ENCODE measurements around the gene TSNAX. TPM values are rescaled to one million over a fixed set of nuclear protein-coding genes. Genes with fewer than 3 reads are reported as not detected.

The TSNAX gene
- total and polyA plus RNA-seq, 2 of the 8 experiments (the other 6 are each of a cell fraction or from before 2014, with no cell fraction given) = 7.7 to 34.0 TPM

DNA sequence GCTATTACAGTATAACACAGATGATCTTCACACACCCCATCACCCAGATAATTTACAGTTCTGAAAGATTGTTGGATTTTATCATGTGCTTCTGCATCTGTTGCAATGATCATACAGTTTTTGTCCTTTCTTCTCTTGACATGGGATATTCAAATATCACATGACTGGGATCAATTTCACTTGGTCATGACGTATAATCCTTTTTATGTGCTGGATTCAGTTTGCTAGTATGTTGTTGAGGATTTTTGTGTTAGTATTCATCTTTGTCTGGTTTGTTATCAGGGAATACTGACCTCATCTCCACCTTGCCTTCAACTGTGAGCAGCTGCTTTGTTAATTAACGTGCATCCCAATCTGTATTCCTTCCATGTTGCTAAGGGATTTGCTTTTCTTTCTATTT is 53.4 kb downstream of the TSNAX start (continued):
- no peak for TF ChIP-seq CHD1 (IDR thresholded peaks at IDR 0.05; ENCODE audit: low read depth, low read length)
- TF ChIP-seq POU5F1 (IDR thresholded peaks at IDR 0.05; ENCODE audit: low read depth, low read length) = no peak
- TF ChIP-seq CREB1 (IDR thresholded peaks at IDR 0.05) = no peak
- no peak for TF ChIP-seq RAD21 (IDR thresholded peaks at IDR 0.05 in 1 of 2, conservative IDR thresholded peaks at IDR 0.05 in 1 of 2; ENCODE audit: low read depth in 2 of 2, low read length in 2 of 2)
- no peak for TF ChIP-seq CHD2 (IDR thresholded peaks at IDR 0.05; ENCODE audit: low read length)
- TF ChIP-seq TCF12 (IDR thresholded peaks at IDR 0.05; ENCODE audit: low read depth, low read length) = no peak
- TF ChIP-seq RFX5 (IDR thresholded peaks at IDR 0.05; ENCODE audit: borderline replicate concordance, low read depth, low read length) = no peak
